Measurements from ENCODE around the gene ACO1.

The ACO1 gene

GRCh38 chr9:32394381-32395049, 10.1 kb downstream of the ACO1 start:
- no peak for DNase-seq
- Histone ChIP-seq H3K4me3 (ENCODE audit: low read depth, low read length) (no peak overlapping the region), H3K36me3 (replicated peaks) (peaks cover 3% of the 10 kb centered on the region), H3K27ac (no peak overlapping the region), H3K27me3 (replicated peaks) (no peaks in the 10 kb centered on the region)
- in situ Hi-C loops (cut with HindIII; ENCODE audit: low pct_ligation_motif_present, low sequenced_read_pairs): no loop called here
- TF ChIP-seq, protein P1, sequence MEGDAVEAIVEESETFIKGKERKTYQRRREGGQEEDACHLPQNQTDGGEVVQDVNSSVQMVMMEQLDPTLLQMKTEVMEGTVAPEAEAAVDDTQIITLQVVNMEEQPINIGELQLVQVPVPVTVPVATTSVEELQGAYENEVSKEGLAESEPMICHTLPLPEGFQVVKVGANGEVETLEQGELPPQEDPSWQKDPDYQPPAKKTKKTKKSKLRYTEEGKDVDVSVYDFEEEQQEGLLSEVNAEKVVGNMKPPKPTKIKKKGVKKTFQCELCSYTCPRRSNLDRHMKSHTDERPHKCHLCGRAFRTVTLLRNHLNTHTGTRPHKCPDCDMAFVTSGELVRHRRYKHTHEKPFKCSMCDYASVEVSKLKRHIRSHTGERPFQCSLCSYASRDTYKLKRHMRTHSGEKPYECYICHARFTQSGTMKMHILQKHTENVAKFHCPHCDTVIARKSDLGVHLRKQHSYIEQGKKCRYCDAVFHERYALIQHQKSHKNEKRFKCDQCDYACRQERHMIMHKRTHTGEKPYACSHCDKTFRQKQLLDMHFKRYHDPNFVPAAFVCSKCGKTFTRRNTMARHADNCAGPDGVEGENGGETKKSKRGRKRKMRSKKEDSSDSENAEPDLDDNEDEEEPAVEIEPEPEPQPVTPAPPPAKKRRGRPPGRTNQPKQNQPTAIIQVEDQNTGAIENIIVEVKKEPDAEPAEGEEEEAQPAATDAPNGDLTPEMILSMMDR (IDR thresholded peaks at IDR 0.05; ENCODE audit: low read depth, low read length, missing control alignments): no peak

- H3K27ac ChIP-seq: peak overlapping the region; percentile 78
- H3K27me3 ChIP-seq (replicated peaks): no peaks in the 10 kb centered on the region
- no peak overlapping the region for H3K4me3 ChIP-seq (ENCODE audit: low read depth, low read length)
- TF ChIP-seq, protein P1 (IDR thresholded peaks at IDR 0.05; ENCODE audit: low read depth, low read length, missing control alignments): peak; percentile 72
- DNase-seq: peak; percentile 93
- no peaks in the 10 kb centered on the region for H3K36me3 ChIP-seq (replicated peaks)
- in situ Hi-C loops (cut with HindIII; ENCODE audit: low pct_ligation_motif_present, low sequenced_read_pairs): no loop called here
These were observed 11.2 kb downstream of the ACO1 start for GRCh38 chr9:32395510-32396216.

GRCh38 chr9:32398207-32398606, 13.8 kb downstream of the ACO1 start:
- TF ChIP-seq, protein P1 (IDR thresholded peaks at IDR 0.05; ENCODE audit: low read depth, low read length, missing control alignments): no peak
- DNase-seq: peak; percentile 59
- in situ Hi-C loops (cut with HindIII; ENCODE audit: low pct_ligation_motif_present, low sequenced_read_pairs): no loop called here

GRCh38 chr9:32399110-32399815, 14.8 kb downstream of the ACO1 start:
- Histone ChIP-seq H3K4me3 (ENCODE audit: low read depth, low read length) (no peak overlapping the region), H3K36me3 (replicated peaks) (no peaks in the 10 kb centered on the region), H3K27ac (no peak overlapping the region), H3K27me3 (replicated peaks) (no peaks in the 10 kb centered on the region)
- in situ Hi-C loops (cut with HindIII; ENCODE audit: low pct_ligation_motif_present, low sequenced_read_pairs): no loop called here
- DNase-seq: no peak
- TF ChIP-seq, protein P1 (IDR thresholded peaks at IDR 0.05; ENCODE audit: low read depth, low read length, missing control alignments): no peak

More at GRCh38 chr9:32398207-32398606, 13.8 kb downstream of the ACO1 start:
- Histone ChIP-seq H3K4me3 (ENCODE audit: low read depth, low read length) (no peak overlapping the region), H3K27ac (peak overlapping the region; percentile 32), H3K27me3 (replicated peaks) (no peaks in the 10 kb centered on the region), H3K36me3 (replicated peaks) (no peaks in the 10 kb centered on the region)

GRCh38 chr9:32401488-32401887, 17.0 kb downstream of the ACO1 start:
- DNase-seq: no peak
- TF ChIP-seq, protein P1 (IDR thresholded peaks at IDR 0.05; ENCODE audit: low read depth, low read length, missing control alignments): no peak
- Histone ChIP-seq H3K27me3 (replicated peaks) (no peaks in the 10 kb centered on the region), H3K4me3 (ENCODE audit: low read depth, low read length) (no peak overlapping the region), H3K27ac (no peak overlapping the region), H3K36me3 (replicated peaks) (peaks cover 12% of the 10 kb centered on the region)
- in situ Hi-C loops (cut with HindIII; ENCODE audit: low pct_ligation_motif_present, low sequenced_read_pairs): no loop called here
